Adrenal gland (tissue), 5 donors: ENCODE measurements around the gene USP9Y.

ENCODE experiments used
- CTCF ChIP-seq, 6 experiments: fragments of 450-650 bp in 4 of 6; fragments of 200-600 bp in 2 of 6; sonication (generic) in 1 of 6; IDR thresholded peaks; 1 replicate in 5 of 6; 2 replicates in 1 of 6; pipeline versions ENCODE4 v1.5.1 to v1.8.0; 2016 to 2021; ENCODE audit warnings: antibody characterized with exemption in 6 of 6, mild to moderate bottlenecking in 2 of 6, moderate library complexity in 1 of 6
- POLR2A ChIP-seq, 2 donors: fragments of 450-650 bp; IDR thresholded peaks; one replicate each; pipeline ENCODE4 v1.6.1; 2017; ENCODE audit warnings: antibody characterized with exemption in 2 of 2, mild to moderate bottlenecking in 2 of 2, moderate library complexity in 1 of 2
- donor health status: DM: no; HTN: no; CAD: no.

DNA sequence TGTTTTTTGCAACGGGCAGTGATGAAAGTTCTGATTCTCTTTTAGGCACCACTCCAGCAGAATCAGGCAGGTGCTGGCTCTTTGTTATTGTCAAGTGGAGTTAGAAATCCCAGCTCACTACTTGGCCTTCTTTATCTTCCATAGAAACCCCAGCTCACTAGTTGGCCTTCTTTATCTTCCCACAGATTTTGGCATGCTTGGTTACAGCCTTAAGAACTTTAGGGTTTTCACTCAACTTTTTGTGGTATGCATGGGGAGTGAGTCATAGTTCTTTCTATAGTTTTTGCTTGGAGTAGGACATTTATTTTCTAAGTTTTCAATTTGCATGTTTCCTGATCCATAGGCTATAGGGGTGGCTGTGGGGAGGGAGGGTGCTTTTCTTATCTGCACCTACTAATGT, 55.0 kb downstream of the USP9Y start:
- TF ChIP-seq CTCF (IDR thresholded peaks at IDR 0.05) (no peak), POLR2A (IDR thresholded peaks at IDR 0.05) (no peak)
